Fibroblast of the conjunctiva (primary cell): ENCODE measurements around the gene PLXND1.
"Not testable (repeated sequence)": the region's sequence is repeated elsewhere in the genome, so short reads cannot be mapped to it uniquely, and the experiment has no call there.

ENCODE experiments used
- DNase-seq: peaks from one replicate; pipeline ENCODE4 v3.0.0-alpha.2; 2010; ENCODE audit warnings: low read depth

PLXND1 gene

GRCh38 chr3:129524081-129524480 is 82.4 kb downstream of the PLXND1 start:
- DNase-seq: no peak

DNA sequence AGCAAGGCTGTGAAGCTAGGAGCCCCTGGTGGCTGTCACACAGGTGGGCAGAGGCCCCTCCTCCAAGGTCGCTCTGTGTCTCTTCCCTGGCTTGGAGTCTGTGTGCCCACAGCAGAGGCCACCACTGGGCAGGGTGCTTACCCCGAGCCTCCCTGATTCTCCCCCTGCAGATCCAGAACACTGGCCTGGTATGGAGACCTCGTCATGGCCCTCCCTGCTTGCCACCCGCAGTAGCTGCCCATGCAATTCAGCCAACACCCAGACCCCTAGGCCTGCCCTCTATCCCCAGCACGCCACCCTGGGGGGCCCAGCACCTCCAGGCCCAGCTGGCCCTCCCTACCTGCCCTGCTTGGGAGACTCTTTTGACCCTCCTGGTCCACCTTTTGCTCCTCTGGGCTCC is 83.5 kb downstream of the PLXND1 start:
- no peak for DNase-seq

DNA sequence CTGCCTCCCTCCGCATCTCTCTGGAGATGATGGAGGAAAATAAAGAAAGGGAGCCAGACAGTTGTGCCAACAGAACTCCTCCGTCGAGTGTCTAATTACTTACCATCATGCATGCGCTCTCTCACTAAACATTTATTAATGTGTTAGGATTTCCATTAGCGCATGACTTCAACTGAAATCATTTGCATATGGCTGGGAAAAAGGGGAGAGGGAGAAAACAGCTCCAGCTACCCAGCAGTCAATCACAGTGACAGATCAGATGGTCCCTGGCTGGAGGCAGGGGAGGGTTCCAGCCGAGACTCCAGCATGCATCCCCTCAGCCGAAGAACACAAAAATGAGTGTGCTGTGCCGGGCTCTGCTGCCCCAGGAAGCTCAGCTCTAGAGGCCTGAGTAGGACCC is 84.9 kb downstream of the PLXND1 start:
- DNase-seq: no peak

GRCh38 chr3:129520960-129521359 is 85.5 kb downstream of the PLXND1 start:
- no peak for DNase-seq

DNA sequence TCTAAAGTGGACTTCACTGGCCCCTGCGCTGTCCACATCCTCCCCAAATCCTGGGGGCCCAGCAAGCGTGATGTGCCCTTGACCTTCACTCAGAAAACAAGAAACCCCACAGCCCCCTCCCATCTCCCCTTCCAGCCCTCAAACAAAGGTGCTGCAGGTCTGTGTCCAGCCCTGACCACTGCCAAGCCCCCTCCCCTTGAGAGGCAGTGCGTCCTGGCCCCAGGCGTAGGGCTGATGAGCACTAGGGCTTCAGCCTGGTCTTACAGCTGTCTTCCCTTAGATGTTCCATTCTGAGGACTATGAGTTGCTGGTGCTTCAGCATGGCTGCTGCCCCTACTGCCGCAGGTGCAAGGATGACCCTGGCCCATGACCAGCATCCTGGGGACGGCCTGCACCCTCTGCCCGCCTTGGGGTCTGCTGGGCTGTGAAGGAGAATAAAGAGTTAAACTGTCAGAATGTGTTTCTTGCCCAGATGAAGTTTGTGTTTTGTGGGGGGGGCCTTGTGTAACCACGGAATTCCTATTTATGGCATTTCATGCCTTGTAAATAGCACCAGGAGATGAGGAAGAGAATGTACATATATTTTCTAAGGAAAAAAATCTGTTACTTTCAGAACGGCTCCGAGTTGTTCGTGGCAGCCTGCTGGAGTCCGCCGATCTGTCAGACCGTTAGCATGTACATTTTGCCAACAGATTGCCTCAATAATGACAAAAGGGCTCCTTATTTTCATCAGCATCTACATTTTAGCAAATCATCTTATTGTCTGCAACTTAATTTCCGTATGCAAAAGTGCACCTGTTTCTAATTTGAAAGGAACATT is 86.4 kb downstream of the PLXND1 start:
- no peak for DNase-seq

DNA sequence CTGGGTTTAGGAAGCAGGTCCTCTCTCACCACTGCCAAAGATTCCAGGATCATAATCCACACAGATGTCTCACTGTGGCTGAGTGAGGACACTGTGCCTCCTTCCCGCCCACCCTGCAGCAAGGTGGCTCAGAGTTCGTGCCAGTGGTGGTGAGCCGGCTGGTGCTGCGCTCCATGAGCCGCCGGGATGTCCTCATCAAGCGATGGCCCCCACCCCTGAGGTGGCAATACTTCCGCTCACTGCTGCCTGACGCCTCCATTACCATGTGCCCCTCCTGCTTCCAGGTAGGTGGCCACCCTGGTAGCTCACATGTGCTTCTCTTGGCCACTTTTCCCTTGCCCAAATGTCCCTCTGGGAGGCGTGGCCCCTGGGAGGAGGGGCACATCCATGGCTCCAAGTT is 87.0 kb downstream of the PLXND1 start:
- no peak for DNase-seq

- DNase-seq: no peak
Measured at GRCh38 chr3:129518581-129518980, 87.9 kb downstream of the PLXND1 start.

DNA sequence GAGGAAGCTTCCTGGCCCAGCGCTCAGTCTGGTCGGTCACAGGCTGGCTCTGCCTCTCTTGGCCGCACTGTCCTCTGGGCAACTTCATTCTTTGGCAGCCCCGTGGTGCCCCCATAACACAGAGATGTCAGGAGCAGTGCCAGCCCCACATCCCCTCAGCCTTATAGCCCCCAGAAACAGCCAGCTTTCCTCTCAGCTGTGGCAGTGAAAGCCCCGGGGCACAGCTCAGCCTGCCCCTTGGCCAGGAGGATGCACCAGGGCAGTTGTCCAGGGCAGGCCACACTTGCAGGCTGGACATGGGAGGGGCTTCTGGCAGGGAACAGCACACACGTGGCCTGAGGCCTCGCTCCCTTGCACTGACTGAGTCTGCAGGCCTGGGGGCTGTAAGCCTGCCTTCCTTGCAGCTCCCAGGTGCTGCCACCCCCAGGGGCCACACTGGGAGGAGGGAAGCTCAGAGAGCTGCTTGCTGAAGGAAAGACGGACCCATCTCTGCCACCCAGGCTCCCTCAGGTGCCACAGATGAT is 88.4 kb downstream of the PLXND1 start:
- no peak for DNase-seq

- DNase-seq: no peak
Measured at GRCh38 chr3:129517516-129517915, 89.0 kb downstream of the PLXND1 start.

DNA sequence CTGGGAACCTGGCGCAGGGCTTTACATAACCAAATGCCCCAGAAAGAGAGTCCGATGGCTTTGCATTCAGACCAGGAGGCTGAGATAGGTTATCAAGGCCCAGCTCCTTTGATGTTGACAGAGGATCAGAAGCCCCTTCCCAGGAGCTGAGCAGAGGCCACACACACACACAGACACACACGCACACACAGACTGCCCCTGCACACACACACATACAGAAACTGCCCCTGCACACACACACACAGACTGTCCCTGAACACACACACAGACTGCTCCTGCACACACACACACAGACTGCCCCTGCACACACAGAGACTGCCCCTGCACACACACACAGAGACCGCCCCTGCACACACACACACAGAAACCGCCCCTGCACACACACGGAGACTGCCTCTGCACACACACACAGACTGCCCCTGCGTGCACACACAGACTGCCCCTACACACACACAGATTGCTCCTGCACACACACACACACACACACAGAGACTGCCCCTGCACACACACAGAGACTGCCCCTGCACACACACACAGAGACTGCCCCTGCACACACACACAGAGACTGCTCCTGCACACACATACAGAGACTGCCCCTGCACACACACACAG is 90.5 kb downstream of the PLXND1 start:
- not testable (repeated sequence) for DNase-seq

DNA sequence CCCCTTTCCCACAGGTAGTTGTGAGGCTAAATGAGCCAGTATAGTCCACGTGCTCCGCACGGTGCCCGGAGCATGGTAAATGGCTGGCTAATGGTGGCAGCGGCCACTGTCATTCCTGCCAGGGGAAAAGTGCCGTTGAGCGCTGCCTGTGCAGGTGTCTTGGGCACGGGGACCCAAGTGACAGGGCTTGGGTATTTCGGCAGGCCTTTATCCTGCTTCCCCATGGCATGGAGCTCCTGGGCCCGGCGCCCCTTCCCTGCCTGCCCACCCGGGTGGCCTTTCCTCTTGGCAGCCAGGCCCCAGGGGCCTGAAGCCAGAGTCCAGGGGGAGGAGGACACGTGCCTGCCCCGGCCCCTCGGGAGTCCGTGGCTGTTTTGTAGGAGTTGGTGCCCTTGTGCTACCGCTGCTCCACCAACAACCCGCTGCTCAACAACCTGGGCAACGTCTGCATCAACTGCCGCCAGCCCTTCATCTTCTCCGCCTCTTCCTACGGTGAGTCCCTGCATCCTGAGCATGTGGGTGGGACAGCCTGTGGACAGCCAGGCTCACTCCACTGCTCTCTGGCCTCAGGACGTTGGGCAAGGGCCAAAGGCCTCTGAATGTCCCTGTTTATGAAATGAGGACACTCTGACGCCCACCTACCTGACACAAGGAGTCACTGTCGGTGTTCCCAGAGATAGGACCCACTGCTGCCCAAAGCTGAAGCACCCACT is 91.2 kb downstream of the PLXND1 start:
- not testable (repeated sequence) for DNase-seq

DNA sequence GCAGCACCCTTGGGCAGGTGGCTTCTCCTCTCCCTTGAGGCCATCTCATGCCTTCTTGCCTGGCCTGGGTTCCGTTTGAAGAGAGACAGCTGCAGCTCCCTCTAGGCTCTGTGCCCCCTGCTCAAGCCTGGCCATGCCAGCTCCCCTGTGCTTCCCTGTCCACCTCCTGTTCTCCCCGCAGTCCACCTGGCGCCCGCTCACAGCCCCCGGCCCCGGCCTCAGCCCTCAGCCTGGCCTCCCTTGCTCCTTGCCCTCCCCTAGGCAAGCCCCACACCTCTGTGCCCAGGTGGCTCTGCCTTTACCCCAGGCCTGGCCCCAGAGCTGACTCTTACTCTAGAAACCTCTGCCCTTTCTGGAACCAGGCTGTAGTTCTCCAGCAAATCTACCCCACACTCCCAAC is 91.9 kb downstream of the PLXND1 start:
- no peak for DNase-seq

- DNase-seq: no peak
Measured at GRCh38 chr3:129514110-129514509, 92.4 kb downstream of the PLXND1 start.

DNA sequence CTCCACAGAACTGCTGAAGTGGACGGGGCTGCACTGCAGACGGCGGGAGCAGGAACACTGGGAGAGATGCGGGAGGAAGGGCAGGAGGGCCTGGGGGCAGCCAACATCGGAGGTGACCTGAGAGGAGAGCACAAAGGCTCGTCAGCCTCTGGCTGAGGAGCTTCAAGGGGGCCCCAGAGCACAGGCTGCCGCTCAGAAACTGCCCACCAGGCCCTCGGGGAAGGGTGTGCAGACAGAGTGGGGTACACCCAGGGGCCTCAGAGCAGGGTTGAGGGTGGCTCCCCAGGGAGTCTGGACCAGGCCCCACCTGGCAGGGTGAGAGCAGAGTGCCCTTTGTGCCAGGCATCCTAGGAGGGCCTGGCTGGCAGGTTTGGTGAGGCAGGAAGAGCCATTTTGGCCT is 92.8 kb downstream of the PLXND1 start:
- no peak for DNase-seq

DNA sequence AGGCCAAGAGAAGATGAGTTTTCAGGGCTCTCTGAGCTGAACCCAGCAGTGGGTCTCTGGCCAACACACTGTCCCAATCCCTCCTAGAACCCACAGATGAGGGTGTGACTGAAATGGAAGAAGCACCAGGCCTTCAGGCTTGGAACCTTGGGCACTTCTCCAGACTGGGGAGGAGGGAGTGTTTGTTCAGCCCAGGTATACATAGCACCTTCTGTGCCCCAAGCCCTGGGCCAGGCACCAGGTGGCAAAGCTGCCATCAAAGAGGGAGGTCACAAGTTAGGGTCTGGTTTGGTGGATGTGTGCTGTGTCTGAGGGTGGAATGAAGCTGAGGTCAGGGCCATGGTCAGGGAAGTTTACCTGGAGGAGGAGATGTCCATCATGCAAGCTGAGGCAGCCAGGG is 93.9 kb downstream of the PLXND1 start:
- no peak for DNase-seq

DNA sequence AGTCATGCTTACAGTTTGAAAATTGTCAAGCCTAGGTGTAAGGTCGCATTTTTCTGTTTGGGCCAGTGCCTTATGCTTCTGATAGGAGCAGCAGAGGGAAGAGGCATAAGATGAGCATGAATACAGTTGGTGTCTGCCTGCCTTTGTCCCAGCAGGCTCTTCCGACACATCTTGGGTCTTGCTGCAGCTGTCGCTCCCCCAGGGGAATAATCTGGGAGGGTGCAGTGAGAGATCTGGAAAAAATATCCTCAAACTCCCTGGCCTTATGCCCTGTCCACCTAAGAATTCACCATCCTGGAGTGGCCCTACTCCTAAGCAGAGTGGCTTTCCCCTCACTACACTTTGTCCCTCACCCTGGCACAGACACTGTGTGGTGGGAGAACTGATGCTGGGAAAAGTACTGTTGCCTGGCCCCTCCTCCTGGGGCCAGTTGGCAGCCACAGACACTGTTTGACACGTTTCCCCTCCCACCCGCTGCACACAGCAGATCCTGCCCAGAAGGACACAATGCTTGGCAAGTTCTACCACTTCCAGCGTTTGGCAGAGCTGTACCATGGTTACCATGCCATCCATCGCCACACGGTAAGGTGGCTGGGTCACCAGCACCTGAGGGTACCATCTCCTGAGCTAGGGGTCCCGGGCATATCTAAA is 99.2 kb downstream of the PLXND1 start:
- DNase-seq: no peak

- no peak for DNase-seq
Measured at GRCh38 chr3:129506231-129506742, 100.2 kb downstream of the PLXND1 start.

DNA sequence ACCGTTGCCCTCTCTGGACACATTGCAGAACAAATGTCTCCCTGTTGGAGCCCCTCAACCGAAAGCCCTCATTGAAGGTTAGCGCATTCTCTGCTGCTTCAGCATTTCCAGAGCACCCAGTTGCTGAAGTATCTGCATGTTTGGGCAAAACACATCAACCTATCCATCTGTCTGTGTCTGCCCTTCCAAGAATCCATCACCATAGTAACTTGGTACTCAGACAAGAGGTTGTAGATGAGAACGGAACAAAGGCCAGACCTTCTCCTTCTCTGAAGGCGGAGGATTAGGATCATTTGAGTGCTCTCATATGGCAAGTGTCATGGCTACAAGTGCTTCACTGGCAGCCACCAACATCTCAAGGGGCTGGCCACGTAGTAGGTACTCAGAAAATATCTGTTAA is 101.1 kb downstream of the PLXND1 start:
- no peak for DNase-seq
